ENCODE data around the gene CCDC6. TPM values are rescaled to one million over a fixed set of nuclear protein-coding genes. Genes with fewer than 3 reads are reported as not detected.

Gene CCDC6
- total RNA-seq, 1 donor from 2014 or later = 23.4 TPM

DNA sequence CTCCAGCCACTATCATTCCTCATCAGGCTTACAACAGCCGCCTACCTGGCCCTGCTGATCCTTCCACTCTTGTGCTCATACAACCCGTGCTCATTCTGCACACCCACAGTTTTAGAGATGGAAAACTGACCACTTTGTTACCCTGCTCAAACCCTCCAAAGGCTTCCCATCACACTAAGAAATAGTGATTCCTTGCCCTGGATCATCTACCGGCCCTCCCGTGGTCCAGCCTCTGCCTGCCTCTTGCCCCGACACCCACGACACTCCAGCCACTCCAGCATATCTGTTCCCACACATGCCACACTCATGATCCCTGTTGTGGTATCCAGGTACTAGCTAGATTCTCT lies 36.8 kb downstream of the CCDC6 start:
- TF ChIP-seq, protein P1, sequence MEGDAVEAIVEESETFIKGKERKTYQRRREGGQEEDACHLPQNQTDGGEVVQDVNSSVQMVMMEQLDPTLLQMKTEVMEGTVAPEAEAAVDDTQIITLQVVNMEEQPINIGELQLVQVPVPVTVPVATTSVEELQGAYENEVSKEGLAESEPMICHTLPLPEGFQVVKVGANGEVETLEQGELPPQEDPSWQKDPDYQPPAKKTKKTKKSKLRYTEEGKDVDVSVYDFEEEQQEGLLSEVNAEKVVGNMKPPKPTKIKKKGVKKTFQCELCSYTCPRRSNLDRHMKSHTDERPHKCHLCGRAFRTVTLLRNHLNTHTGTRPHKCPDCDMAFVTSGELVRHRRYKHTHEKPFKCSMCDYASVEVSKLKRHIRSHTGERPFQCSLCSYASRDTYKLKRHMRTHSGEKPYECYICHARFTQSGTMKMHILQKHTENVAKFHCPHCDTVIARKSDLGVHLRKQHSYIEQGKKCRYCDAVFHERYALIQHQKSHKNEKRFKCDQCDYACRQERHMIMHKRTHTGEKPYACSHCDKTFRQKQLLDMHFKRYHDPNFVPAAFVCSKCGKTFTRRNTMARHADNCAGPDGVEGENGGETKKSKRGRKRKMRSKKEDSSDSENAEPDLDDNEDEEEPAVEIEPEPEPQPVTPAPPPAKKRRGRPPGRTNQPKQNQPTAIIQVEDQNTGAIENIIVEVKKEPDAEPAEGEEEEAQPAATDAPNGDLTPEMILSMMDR (conservative IDR thresholded peaks at IDR 0.05; ENCODE audit: low read depth, low read length) = no peak
- no peak for DNase-seq (ENCODE audit: low read depth)
- no peak overlapping the region for H3K4me3 ChIP-seq (ENCODE audit: low read depth, low read length)

DNA sequence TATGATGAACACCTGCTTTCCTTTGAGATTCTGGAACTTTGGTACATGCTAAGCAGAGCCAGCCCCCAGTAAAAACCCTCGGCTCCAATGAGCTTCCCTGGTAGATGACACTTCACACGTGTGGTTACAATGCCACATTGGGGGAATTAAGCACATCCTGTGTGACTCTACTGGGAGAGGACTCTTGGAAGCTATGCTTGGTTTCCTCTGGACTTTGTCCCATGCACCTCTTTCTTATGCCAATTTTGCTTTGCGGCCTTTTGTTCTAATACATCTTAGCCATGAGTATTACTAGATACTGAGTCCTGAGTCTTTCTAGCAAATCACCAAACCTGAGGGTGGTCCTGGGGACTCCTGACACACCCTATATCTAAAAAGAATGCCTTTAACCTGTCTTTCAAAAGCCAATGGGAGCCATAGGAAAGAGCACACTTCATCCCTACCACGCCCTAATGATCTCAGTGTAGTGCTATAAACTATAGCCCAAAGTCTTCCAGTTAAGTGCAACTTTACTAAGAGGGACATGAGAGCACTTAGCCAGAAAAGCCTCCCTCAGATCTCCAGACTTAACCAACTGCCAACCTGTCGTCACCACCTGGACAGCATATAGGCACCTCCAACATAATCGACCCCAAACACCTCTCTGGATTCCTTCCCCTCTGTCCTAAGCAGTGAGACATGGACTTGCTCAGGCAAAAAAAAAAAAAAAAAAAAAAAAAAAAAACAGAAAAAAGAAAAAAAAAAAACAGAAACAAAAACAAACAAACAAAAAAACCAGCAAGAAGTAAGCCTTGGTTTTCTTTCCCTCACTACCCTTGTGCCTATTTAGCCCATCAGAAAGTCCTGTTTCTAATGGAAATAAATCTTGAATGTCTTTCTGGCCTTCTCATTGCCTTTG lies 37.4 kb downstream of the CCDC6 start:
- DNase-seq (ENCODE audit: low read depth) = no peak
- TF ChIP-seq, protein P1 (conservative IDR thresholded peaks at IDR 0.05; ENCODE audit: low read depth, low read length) = no peak
- H3K4me3 ChIP-seq (ENCODE audit: low read depth, low read length) = no peak overlapping the region

DNA sequence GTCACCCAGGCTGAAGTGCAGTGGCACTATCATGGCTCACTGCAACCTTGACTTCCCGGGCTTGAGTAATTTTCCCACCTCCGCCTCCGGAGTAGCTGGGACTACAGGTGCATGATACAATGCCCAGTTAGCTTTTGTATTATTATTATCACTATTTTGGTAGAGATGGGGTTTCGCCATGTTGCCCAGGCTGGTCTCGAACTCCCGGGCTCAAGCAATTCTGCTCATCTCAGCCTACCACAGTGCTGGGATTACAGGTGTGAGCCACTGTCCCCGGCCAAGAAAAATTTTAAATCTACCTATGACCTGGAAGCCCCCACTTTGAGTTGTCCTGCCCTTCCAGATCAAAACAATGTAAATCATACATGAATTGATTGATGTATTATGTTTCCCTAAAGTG lies 38.8 kb downstream of the CCDC6 start:
- TF ChIP-seq, protein P1 (conservative IDR thresholded peaks at IDR 0.05; ENCODE audit: low read depth, low read length) = no peak
- DNase-seq (ENCODE audit: low read depth) = no peak

DNA sequence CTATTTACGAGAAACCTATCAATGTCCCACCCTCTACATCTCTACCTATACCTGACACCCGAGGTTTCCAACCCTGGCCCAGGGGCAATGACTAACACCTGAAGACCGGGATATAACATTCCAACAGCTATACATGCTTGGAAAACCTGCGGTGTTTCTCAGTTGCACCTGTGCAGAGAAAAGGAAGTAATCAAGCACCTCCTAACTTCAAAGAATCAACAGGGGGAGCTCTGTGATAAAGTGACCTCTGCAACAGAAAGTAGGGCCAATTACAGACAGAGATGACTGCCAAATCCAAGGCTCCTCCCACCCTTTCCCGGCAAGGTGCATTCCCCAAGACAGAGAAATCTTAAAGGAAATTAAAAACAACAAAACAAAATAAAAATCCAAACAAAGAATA lies 41.3 kb downstream of the CCDC6 start:
- no peak overlapping the region for H3K4me3 ChIP-seq (ENCODE audit: low read depth, low read length)
- no peak for DNase-seq (ENCODE audit: low read depth)
- TF ChIP-seq, protein P1 (conservative IDR thresholded peaks at IDR 0.05; ENCODE audit: low read depth, low read length) = peak; percentile 76

More for the DNA sequence above, 38.8 kb downstream of the CCDC6 start:
- no peak overlapping the region for H3K4me3 ChIP-seq (ENCODE audit: low read depth, low read length)

DNA sequence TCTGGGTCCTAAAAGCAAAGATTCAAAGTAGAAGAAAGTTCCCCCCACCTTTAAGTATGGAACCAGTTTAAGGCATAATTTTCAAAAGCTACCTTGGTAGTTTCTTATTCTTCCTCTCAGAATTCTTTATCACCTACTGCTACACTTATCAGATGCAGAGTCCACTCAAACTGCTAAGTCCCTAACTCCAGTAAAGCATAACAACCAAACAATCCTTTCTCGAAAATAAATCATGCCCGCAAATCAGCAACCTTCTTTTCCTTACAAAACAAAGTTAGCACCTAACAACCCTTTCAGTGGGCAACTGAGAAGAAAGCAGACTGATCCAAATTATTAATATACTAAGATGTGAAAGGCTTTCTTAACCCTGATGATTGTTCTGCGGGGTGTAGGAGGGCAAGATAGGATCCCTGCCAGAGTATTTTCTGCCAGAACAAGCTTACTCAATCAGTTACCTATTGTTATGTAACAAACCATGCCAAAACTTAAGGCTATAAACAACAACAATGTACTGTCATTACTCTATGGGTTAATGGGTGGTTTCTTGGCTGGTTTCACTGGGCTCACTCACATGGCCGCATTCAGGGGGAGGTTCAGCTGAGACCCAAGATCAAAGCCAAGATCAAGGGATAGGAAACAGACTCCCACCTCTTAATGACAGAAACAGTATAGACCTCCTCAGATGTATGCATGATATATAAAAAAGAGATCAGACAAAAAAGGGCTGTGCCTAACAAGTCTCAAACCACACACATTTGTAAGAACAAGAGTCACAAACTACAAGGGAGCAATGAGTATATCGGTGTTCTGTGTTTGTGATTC lies 42.0 kb downstream of the CCDC6 start:
- TF ChIP-seq, protein P1 (conservative IDR thresholded peaks at IDR 0.05; ENCODE audit: low read depth, low read length) = no peak
- no peak overlapping the region for H3K4me3 ChIP-seq (ENCODE audit: low read depth, low read length)
- no peak for DNase-seq (ENCODE audit: low read depth)

DNA sequence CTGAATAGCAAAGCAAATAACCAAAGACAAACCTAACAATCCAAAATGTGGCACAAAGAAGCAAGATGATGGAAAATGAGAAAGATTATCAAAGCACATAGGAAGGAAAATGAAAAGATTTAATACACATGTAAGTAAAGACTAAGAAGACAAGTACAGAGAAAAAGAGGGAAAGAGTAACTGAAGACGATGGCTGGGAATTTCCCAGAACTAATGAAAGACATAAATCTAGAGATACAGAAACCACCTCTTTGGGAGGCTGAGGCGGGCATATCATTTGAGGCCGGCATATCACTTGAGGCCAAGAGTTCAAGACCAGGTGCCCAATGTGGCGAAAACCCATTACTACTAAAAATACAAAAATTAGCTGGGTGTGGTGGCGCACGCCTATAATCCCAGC lies 46.8 kb downstream of the CCDC6 start:
- H3K4me3 ChIP-seq (ENCODE audit: low read depth, low read length) = no peak overlapping the region
- TF ChIP-seq, protein P1 (conservative IDR thresholded peaks at IDR 0.05; ENCODE audit: low read depth, low read length) = no peak
- DNase-seq (ENCODE audit: low read depth) = no peak

Data from epithelial cell of proximal tubule (primary cell).